ENCODE results near the gene REXO1. TPM values are rescaled to one million over a fixed set of nuclear protein-coding genes. Genes with fewer than 3 reads are reported as not detected.

REXO1 gene
- total RNA-seq, 1 experiment from 2014 or later: 12.5 TPM

DNA sequence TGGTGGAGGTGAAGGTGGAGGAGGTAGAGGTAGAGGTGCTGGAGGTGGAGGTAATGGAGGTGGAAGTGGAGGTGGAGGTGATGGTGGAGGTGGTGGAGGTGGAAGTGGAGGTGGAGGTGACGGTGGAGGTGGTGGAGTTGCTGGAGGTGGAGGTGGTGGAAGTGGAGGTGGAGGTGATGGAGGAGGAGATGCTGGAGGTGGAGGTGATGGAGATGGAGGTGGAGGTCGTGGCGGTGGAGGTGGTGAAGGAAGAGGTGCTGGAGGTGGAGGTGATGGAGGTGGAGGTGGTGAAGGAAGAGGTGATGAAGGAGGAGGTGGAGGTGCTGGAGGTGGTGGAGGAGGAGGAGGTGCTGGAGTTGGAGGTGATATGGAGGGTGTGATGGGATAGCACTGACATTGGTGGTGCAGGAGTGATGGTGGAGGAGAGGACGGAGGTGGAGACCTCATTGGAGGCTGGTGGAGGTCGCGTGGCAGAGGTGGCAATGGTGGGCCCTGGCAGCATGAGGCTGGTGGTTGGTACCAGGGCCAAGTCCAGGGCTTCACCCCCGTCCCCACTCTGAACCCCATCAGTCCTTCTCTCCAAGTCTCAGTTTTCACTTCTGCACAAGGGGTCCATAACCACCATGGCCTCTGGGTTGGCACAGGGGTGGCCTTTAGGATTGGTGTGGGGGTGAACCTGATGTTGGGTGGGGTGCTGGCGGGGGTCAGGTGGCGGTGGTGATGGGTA, 79.2 kb downstream of the REXO1 start:
- no peak for DNase-seq (ENCODE audit: low read depth)

DNA sequence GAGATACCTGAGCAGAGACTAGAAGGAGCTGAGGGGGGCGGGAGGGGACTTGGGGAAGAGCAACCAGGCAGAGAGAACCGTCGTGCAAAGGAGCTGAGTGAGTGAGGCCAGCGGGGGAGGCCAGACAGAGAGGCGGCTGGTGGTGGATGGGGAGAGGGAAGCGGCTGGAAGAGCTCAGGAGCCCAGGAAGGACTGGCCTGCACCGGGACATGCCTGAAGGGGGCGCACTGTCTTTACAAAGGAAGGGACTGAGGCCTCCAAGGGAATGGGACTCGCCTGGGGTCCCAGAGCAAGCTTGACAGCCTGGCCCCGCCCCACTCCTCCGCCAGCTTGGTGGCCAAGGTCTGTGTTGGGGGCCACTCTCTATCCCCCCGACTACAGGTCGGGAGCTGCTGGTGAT, 80.0 kb downstream of the REXO1 start:
- no peak for DNase-seq (ENCODE audit: low read depth)

DNA sequence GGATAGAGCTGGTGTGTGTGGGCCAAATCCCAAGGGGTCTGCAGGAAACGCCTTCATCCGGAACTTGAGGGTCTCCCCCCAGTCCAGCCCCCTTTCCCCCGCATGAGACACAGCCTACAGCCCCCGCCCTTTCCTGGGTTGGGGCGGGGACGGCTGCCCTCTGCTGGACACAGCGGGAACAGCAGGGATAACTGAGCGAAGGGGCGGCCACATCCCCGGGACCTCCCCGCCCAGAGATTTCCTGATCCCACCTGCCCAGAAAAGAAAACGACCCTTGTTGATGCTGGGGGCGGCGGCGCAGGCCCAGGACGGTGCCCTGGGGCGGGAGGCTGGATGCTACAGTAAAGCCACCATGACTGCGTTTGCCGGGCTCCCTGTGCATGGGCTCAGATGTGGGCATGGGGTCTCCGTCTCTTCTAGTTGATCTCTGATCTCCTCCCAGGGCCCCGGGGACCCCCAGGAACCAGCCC, 80.8 kb downstream of the REXO1 start:
- no peak for DNase-seq (ENCODE audit: low read depth)

DNA sequence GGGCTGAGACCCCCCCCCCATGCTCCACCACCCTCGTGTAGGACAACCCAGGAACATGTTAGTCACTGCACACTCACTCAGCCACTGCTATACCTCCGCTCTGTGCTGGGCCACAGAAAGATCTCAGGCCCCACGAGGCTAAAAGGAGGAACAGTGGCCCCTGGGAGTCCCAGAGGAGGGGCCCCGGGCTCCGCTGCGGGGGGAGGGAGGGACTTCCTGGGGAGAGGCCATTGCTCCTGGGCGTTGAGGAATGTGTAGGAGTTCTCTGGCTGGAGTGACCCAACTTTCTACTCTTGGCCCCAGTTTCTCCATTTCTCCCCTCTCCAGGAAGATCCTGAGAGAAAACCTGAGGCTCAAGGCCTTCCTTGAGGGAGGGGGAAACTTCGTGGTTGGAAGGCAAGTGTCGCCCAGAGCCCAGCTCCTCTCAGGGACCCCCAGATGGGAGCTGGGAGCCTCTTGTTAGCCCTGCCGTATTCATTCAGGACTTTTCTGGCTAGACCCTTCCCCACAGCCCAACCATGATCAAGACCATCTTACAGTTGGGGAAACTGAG, 81.4 kb downstream of the REXO1 start:
- no peak for DNase-seq (ENCODE audit: low read depth)

DNA sequence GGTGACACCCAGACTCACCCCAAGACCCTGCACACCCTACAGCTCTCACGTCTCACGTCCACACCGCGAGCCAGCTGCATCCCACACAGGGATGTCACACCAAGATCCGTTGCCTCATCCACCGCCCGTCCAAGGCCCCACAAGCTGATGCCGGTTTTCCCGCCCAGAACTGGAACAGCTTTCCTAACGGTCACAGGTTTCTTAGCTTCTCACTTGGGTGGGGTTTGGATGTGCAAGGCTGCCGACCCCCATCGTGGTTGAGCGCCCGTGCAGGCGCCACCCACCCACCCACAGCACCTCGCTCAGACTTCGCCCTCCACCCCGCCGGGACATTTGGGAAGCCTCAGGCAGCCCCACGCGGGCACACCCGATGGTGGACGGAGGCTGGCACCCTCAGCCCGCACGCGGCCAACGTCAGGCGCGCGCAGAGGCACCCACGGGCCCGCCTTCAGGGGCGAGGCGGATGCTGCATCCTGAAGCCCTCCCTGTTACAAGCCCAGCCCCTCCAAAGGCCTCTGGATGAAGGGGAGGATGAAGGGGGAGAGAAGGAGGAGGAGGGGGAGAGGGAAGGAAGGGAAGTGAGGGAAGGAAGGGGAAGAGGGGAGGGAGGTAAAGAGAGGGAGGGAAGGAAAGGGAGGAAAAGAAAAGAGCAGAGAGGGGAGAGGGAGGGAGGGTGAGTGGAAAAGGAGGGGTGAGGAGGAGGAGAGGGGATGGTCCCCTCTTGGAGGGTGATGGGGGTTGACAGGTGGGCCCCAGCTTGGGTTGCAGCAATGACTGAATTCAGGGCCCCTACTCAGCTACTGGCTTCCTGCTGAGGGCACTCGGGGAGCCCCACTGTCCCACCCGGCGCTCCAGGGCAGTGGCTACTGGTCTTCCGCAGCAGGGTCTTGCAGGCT, 82.1 kb downstream of the REXO1 start:
- DNase-seq (ENCODE audit: low read depth): no peak

Other genes with a start within 250 kb of the REXO1 start
- 123 and 127 TPM in 2 replicates for gene UQCR11, start 243.0 kb downstream of the REXO1 start, total RNA-seq (2014; rRNA removed; shearing (Covaris generic))
- gene TCF3, start 195.9 kb downstream of the REXO1 start, total RNA-seq (2014; rRNA removed; shearing (Covaris generic)): 97.9 and 128 TPM in 2 replicates
- gene ONECUT3, start 95.0 kb downstream of the REXO1 start, total RNA-seq (2014; rRNA removed; shearing (Covaris generic)): not detected in 2 replicates
- 6.1 and 9.8 TPM in 2 replicates for gene ATP8B3, start 36.2 kb downstream of the REXO1 start, total RNA-seq (2014; rRNA removed; shearing (Covaris generic))
- gene KLF16, start 15.1 kb upstream of the REXO1 start, total RNA-seq (2014; rRNA removed; shearing (Covaris generic)): 12.1 and 20.2 TPM in 2 replicates
- 216 and 229 TPM in 2 replicates for gene ABHD17A, start 37.0 kb upstream of the REXO1 start, total RNA-seq (2014; rRNA removed; shearing (Covaris generic))
- 10.1 and 15.8 TPM in 2 replicates for gene ADAT3, start 56.9 kb upstream of the REXO1 start, total RNA-seq (2014; rRNA removed; shearing (Covaris generic))
- gene SCAMP4, start 56.9 kb upstream of the REXO1 start, total RNA-seq (2014; rRNA removed; shearing (Covaris generic)): 31.8 and 43.5 TPM in 2 replicates
- gene CSNK1G2, start 92.7 kb upstream of the REXO1 start, total RNA-seq (2014; rRNA removed; shearing (Covaris generic)): 91.9 and 111 TPM in 2 replicates
- gene BTBD2, start 167.2 kb upstream of the REXO1 start, total RNA-seq (2014; rRNA removed; shearing (Covaris generic)): 51.8 and 66.6 TPM in 2 replicates
- gene MKNK2, start 202.8 kb upstream of the REXO1 start, total RNA-seq (2014; rRNA removed; shearing (Covaris generic)): 91.4 and 112 TPM in 2 replicates
- gene MOB3A, start 247.8 kb upstream of the REXO1 start, total RNA-seq (2014; rRNA removed; shearing (Covaris generic)): 14.8 and 25.0 TPM in 2 replicates
- gene IZUMO4, start 248.4 kb upstream of the REXO1 start, total RNA-seq (2014; rRNA removed; shearing (Covaris generic)): 1.7 and 2.8 TPM in 2 replicates

All from HT1080 (cell line).